DND-41 (cell line): ENCODE data around the gene THBD.

ENCODE experiments used
- ATAC-seq: fragments of 200-7000 bp; cut with Tn5 transposase; 3 replicates; pipeline ENCODE4 v1.9.1; 2021; ENCODE audit warnings: low read depth; ENCODE audit not compliant: insufficient read depth
- DNase-seq: peaks from one replicate; pipeline ENCODE4 v3.0.0-alpha.2; 2020
- H2AFZ ChIP-seq: 2 replicates; pipeline ENCODE4 v1.6.0; 2012; ENCODE audit warnings: low read depth, low read length
- H3K27ac ChIP-seq: 2 replicates; pipeline ENCODE4 v1.5.1; 2012; ENCODE audit warnings: low read length, inconsistent platforms
- H3K27me3 ChIP-seq: fragments of 200-600 bp; sonication (generic); 2 replicates; pipeline ENCODE4 v1.6.0; 2012; ENCODE audit warnings: low read length, mild to moderate bottlenecking, inconsistent platforms; ENCODE audit not compliant: insufficient read depth, poor library complexity
- H3K36me3 ChIP-seq: 2 replicates; pipeline ENCODE4 v1.5.1; 2012; ENCODE audit warnings: low read length, inconsistent platforms; ENCODE audit not compliant: insufficient read depth
- H3K4me1 ChIP-seq: 2 replicates; pipeline ENCODE4 v1.5.1; 2012; ENCODE audit warnings: mild to moderate bottlenecking, low read length; ENCODE audit not compliant: insufficient read depth
- H3K4me2 ChIP-seq: 2 replicates; pipeline ENCODE4 v1.6.0; 2012; ENCODE audit warnings: mild to moderate bottlenecking, moderate library complexity, low read length, inconsistent platforms; ENCODE audit not compliant: insufficient read depth
- H3K4me3 ChIP-seq, 2 experiments: fragments of 200-600 bp in 1 of 2; shearing (Covaris generic) in 1 of 2; 2 replicates each; pipeline ENCODE4 v1.5.1; 2012 to 2016; ENCODE audit warnings: inconsistent platforms in 2 of 2, low read length in 2 of 2, mild to moderate bottlenecking in 2 of 2, low read depth in 1 of 2, moderate library complexity in 1 of 2
- H3K79me2 ChIP-seq: 2 replicates; pipeline ENCODE4 v1.6.0; 2012; ENCODE audit warnings: low read length, inconsistent platforms; ENCODE audit not compliant: insufficient read depth
- H3K9ac ChIP-seq: 2 replicates; pipeline ENCODE4 v1.6.0; 2012; ENCODE audit warnings: low read depth, mild to moderate bottlenecking, inconsistent platforms, low read length, moderate library complexity
- H3K9me3 ChIP-seq: 2 replicates; pipeline ENCODE4 v1.5.1; 2012; ENCODE audit warnings: low read length, moderate library complexity, mild to moderate bottlenecking, inconsistent platforms; ENCODE audit not compliant: insufficient read depth, severe bottlenecking
- H4K20me1 ChIP-seq: 2 replicates; pipeline ENCODE4 v1.6.0; 2012; ENCODE audit warnings: low read length; ENCODE audit not compliant: insufficient read depth
- EZH2 ChIP-seq: IDR thresholded peaks from 3 replicates; pipeline ENCODE4 v1.6.1; 2012; ENCODE audit warnings: borderline replicate concordance, low read depth, mild to moderate bottlenecking, moderate library complexity, low read length, inconsistent platforms; ENCODE audit not compliant: severe bottlenecking
- TF ChIP-seq, protein P1 (sequence below): IDR thresholded peaks from 2 replicates; pipeline ENCODE4 v1.5.1; 2012; ENCODE audit warnings: borderline replicate concordance, low read length, moderate library complexity, mild to moderate bottlenecking; ENCODE audit not compliant: poor library complexity, severe bottlenecking; ENCODE audit errors: extremely low read depth

THBD gene

DNA sequence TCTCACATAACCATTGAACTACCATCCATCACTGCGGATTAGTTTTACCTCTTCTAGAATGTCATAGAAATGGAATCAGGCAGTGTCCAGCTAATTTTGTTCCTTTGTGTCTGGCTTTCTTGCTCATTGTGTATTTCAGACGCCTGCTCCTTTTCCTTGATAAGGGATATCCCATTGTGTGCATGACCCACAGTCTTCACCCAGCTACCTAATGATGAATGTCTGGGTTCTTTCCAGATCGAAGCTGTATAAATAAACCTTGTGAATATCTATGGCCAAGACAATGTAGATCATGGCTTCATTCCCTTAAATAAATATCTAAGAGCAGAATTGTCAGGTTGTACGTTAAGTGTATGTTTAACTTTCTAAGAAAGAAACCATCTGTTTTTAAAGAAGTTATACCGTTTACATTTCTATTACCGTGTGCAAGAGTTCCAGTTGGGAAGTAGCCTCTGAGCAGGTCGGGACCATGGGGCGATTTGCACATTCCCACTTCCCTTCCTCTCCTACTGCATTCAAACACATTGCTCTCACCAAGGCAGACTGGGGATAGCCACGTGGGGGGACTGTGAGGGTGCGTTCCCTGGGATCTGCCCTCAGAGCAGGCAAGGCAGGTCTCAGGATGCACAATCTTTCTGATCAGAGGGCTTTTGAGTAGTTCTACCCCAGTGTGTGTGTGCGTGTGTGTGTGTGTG is 23.6 kb upstream of the THBD start:
- no peak overlapping the region for H3K9ac ChIP-seq
- no peak overlapping the region for H3K4me3 ChIP-seq
- no peaks in the 10 kb centered on the region for H4K20me1 ChIP-seq
- no peak overlapping the region for H2AFZ ChIP-seq
- no peak overlapping the region for H3K27ac ChIP-seq
- DNase-seq (no peak), ATAC-seq (no peak)
- no peak for TF ChIP-seq EZH2
- TF ChIP-seq, protein P1, sequence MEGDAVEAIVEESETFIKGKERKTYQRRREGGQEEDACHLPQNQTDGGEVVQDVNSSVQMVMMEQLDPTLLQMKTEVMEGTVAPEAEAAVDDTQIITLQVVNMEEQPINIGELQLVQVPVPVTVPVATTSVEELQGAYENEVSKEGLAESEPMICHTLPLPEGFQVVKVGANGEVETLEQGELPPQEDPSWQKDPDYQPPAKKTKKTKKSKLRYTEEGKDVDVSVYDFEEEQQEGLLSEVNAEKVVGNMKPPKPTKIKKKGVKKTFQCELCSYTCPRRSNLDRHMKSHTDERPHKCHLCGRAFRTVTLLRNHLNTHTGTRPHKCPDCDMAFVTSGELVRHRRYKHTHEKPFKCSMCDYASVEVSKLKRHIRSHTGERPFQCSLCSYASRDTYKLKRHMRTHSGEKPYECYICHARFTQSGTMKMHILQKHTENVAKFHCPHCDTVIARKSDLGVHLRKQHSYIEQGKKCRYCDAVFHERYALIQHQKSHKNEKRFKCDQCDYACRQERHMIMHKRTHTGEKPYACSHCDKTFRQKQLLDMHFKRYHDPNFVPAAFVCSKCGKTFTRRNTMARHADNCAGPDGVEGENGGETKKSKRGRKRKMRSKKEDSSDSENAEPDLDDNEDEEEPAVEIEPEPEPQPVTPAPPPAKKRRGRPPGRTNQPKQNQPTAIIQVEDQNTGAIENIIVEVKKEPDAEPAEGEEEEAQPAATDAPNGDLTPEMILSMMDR: no peak
- H3K79me2 ChIP-seq: no peaks in the 10 kb centered on the region
- H3K36me3 ChIP-seq: no peaks in the 10 kb centered on the region
- no peaks in the 10 kb centered on the region for H3K9me3 ChIP-seq
- no peaks in the 10 kb centered on the region for H3K4me1 ChIP-seq
- H3K4me2 ChIP-seq: no peak overlapping the region
- no peaks in the 10 kb centered on the region for H3K27me3 ChIP-seq

DNA sequence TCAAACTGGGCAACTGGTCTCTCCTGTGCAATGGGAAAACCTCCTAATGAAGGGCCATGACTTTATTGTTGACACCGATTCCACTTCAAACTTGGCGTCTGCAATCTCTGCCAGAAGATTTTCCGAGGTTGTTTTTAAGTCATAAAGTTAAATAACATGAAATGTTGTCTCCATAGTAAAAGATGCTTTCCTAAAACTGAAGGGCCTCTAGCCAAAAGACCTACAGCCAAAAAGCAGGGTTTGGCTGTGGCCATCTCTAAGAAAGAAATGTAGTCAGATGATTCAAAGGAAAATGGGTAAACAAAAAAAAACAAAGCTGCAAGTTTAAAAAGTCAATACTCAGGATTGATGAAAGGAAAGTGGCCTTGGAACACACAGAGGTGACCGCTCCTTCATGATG is 22.5 kb upstream of the THBD start:
- Histone ChIP-seq H3K4me3 (no peak overlapping the region), H3K27ac (no peak overlapping the region), H3K4me1 (no peaks in the 10 kb centered on the region), H3K9ac (no peak overlapping the region), H3K27me3 (no peaks in the 10 kb centered on the region), H3K36me3 (no peaks in the 10 kb centered on the region), H3K4me2 (no peak overlapping the region), H3K79me2 (no peaks in the 10 kb centered on the region), H3K9me3 (no peaks in the 10 kb centered on the region), H4K20me1 (no peaks in the 10 kb centered on the region), H2AFZ (no peak overlapping the region)
- DNase-seq (no peak), ATAC-seq (no peak)
- TF ChIP-seq, protein P1: no peak
- TF ChIP-seq EZH2: no peak

DNA sequence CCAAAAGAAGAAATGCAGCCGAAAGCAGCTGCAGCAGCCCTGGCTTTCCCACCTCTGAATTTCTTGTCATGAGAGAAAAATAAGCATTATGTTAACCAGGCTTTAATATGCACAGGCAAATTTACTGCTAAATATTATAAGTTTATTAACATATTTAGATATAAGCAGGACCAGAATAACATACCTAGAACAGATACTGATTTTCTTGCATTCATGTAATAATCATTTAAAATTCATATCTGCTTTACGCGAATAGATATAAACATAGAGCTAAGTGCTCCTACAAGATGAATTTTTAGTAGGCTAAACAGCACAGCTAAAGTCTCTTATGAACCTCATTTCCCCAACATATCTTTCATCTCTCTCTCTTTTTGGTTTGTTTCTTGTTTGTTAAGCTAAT is 21.9 kb upstream of the THBD start:
- DNase-seq: no peak
- H3K4me3 ChIP-seq: no peak overlapping the region
- no peak overlapping the region for H2AFZ ChIP-seq
- H3K4me2 ChIP-seq: no peak overlapping the region
- H3K4me1 ChIP-seq: no peaks in the 10 kb centered on the region
- ATAC-seq: no peak
- H3K27me3 ChIP-seq: no peaks in the 10 kb centered on the region
- H3K9ac ChIP-seq: no peak overlapping the region
- TF ChIP-seq EZH2: no peak
- TF ChIP-seq, protein P1: no peak
- H4K20me1 ChIP-seq: no peaks in the 10 kb centered on the region
- H3K9me3 ChIP-seq: no peaks in the 10 kb centered on the region
- no peaks in the 10 kb centered on the region for H3K36me3 ChIP-seq
- H3K27ac ChIP-seq: no peak overlapping the region
- no peaks in the 10 kb centered on the region for H3K79me2 ChIP-seq
